Glutamatergic neuron (in vitro differentiated cells): ENCODE results near the gene ADAT1. TPM values are rescaled to one million over a fixed set of nuclear protein-coding genes. Genes with fewer than 3 reads are reported as not detected.

Source experiments
- DNase-seq: peaks from one replicate; pipeline ENCODE4 v3.0.0; 2022
- H3K27ac Mint-ChIP-seq: one replicate; pipeline ENCODE4 v1.8.0; 2020; ENCODE audit warnings: mild to moderate bottlenecking, mixed read lengths, inconsistent platforms; ENCODE audit not compliant: unreplicated experiment
- H3K27me3 Mint-ChIP-seq: one replicate; pipeline ENCODE4 v1.8.0; 2020; ENCODE audit warnings: mild to moderate bottlenecking, moderate library complexity, mixed read lengths, inconsistent platforms; ENCODE audit not compliant: unreplicated experiment
- H3K36me3 Mint-ChIP-seq: one replicate; pipeline ENCODE4 v1.8.0; 2020; ENCODE audit warnings: mild to moderate bottlenecking, mixed read lengths, inconsistent platforms; ENCODE audit not compliant: unreplicated experiment
- H3K4me1 Mint-ChIP-seq: one replicate; pipeline ENCODE4 v1.8.0; 2020; ENCODE audit warnings: mild to moderate bottlenecking, low read depth, mixed read lengths, inconsistent platforms; ENCODE audit not compliant: unreplicated experiment
- H3K4me3 Mint-ChIP-seq: one replicate; pipeline ENCODE4 v1.8.0; 2020; ENCODE audit warnings: mild to moderate bottlenecking, mixed read lengths, inconsistent platforms; ENCODE audit not compliant: unreplicated experiment
- H3K9me3 Mint-ChIP-seq: one replicate; pipeline ENCODE4 v1.8.0; 2020; ENCODE audit warnings: mild to moderate bottlenecking, moderate library complexity, mixed read lengths, inconsistent platforms; ENCODE audit not compliant: unreplicated experiment
- CTCF ChIP-seq: fragments of 200-600 bp; sonication (generic); IDR thresholded peaks from one replicate; pipeline ENCODE4 v1.5.0; 2021; ENCODE audit not compliant: partially characterized antibody, unreplicated experiment
- total RNA-seq: library from RNA; stranded (reverse); fragmentation: NEBNext Ultra II Directional; extraction: Animal tissue kit (Norgen Biotek cat#: 25700); gene quantifications from one replicate; pipeline ENCODE4 v1.2.1, GENCODE V29; 2021; ENCODE audit not compliant: unreplicated experiment

ADAT1 gene
- total RNA-seq, 1 donor from 2014 or later, result 80.1 TPM

- no peak for DNase-seq
- peaks cover 8% of the 10 kb centered on the region for H3K9me3 Mint-ChIP-seq
- no peaks in the 10 kb centered on the region for H3K36me3 Mint-ChIP-seq
- peaks cover 2% of the 10 kb centered on the region for H3K4me1 Mint-ChIP-seq
- H3K4me3 Mint-ChIP-seq, result no peak overlapping the region
- peaks cover 7% of the 10 kb centered on the region for H3K27me3 Mint-ChIP-seq
- H3K27ac Mint-ChIP-seq, result no peak overlapping the region
- no peak for TF ChIP-seq CTCF
Measured at GRCh38 chr16:75644240-75645012, 21.3 kb upstream of the ADAT1 start.

- H3K27ac Mint-ChIP-seq, result no peak overlapping the region
- H3K9me3 Mint-ChIP-seq, result no peaks in the 10 kb centered on the region
- no peak for TF ChIP-seq CTCF
- H3K4me3 Mint-ChIP-seq, result no peak overlapping the region
- H3K27me3 Mint-ChIP-seq, result no peaks in the 10 kb centered on the region
- no peak for DNase-seq
- no peaks in the 10 kb centered on the region for H3K4me1 Mint-ChIP-seq
- no peaks in the 10 kb centered on the region for H3K36me3 Mint-ChIP-seq
Measured at GRCh38 chr16:75640598-75640997, 17.5 kb upstream of the ADAT1 start.

- Mint-ChIP-seq H3K27ac (no peak overlapping the region), H3K4me3 (no peak overlapping the region), H3K4me1 (no peaks in the 10 kb centered on the region), H3K27me3 (no peaks in the 10 kb centered on the region), H3K9me3 (no peaks in the 10 kb centered on the region), H3K36me3 (no peaks in the 10 kb centered on the region)
- no peak for DNase-seq
- no peak for TF ChIP-seq CTCF
Measured at GRCh38 chr16:75635036-75635435, 12.0 kb upstream of the ADAT1 start.

- H3K36me3 Mint-ChIP-seq, result no peaks in the 10 kb centered on the region
- no peaks in the 10 kb centered on the region for H3K27me3 Mint-ChIP-seq
- H3K4me3 Mint-ChIP-seq, result no peak overlapping the region
- H3K27ac Mint-ChIP-seq, result no peak overlapping the region
- DNase-seq, result no peak
- no peaks in the 10 kb centered on the region for H3K4me1 Mint-ChIP-seq
- no peak for TF ChIP-seq CTCF
- no peaks in the 10 kb centered on the region for H3K9me3 Mint-ChIP-seq
Measured at GRCh38 chr16:75632857-75633256, 9.8 kb upstream of the ADAT1 start.

- Mint-ChIP-seq H3K36me3 (no peaks in the 10 kb centered on the region), H3K27ac (no peak overlapping the region), H3K4me3 (no peak overlapping the region), H3K9me3 (peaks cover 2% of the 10 kb centered on the region), H3K4me1 (no peaks in the 10 kb centered on the region), H3K27me3 (no peaks in the 10 kb centered on the region)
- DNase-seq, result no peak
- TF ChIP-seq CTCF, result no peak
Measured at GRCh38 chr16:75630052-75630451, 7.0 kb upstream of the ADAT1 start.
